Glutamatergic neuron (in vitro differentiated cells): Measurements from ENCODE around the gene RBM33. TPM values are rescaled to one million over a fixed set of nuclear protein-coding genes. Genes with fewer than 3 reads are reported as not detected.

Experiments used
- DNase-seq: peaks from one replicate; pipeline ENCODE4 v3.0.0; 2022
- H3K27ac Mint-ChIP-seq: one replicate; pipeline ENCODE4 v1.8.0; 2020; ENCODE audit warnings: mild to moderate bottlenecking, mixed read lengths, inconsistent platforms; ENCODE audit not compliant: unreplicated experiment
- H3K27me3 Mint-ChIP-seq: one replicate; pipeline ENCODE4 v1.8.0; 2020; ENCODE audit warnings: mild to moderate bottlenecking, moderate library complexity, mixed read lengths, inconsistent platforms; ENCODE audit not compliant: unreplicated experiment
- H3K36me3 Mint-ChIP-seq: one replicate; pipeline ENCODE4 v1.8.0; 2020; ENCODE audit warnings: mild to moderate bottlenecking, mixed read lengths, inconsistent platforms; ENCODE audit not compliant: unreplicated experiment
- H3K4me1 Mint-ChIP-seq: one replicate; pipeline ENCODE4 v1.8.0; 2020; ENCODE audit warnings: mild to moderate bottlenecking, low read depth, mixed read lengths, inconsistent platforms; ENCODE audit not compliant: unreplicated experiment
- H3K4me3 Mint-ChIP-seq: one replicate; pipeline ENCODE4 v1.8.0; 2020; ENCODE audit warnings: mild to moderate bottlenecking, mixed read lengths, inconsistent platforms; ENCODE audit not compliant: unreplicated experiment
- H3K9me3 Mint-ChIP-seq: one replicate; pipeline ENCODE4 v1.8.0; 2020; ENCODE audit warnings: mild to moderate bottlenecking, moderate library complexity, mixed read lengths, inconsistent platforms; ENCODE audit not compliant: unreplicated experiment
- total RNA-seq: library from RNA; stranded (reverse); fragmentation: NEBNext Ultra II Directional; extraction: Animal tissue kit (Norgen Biotek cat#: 25700); gene quantifications from one replicate; pipeline ENCODE4 v1.2.1, GENCODE V29; 2021; ENCODE audit not compliant: unreplicated experiment
- TF ChIP-seq, protein P1 (sequence below): fragments of 200-600 bp; sonication (generic); IDR thresholded peaks from one replicate; pipeline ENCODE4 v1.5.0; 2021; ENCODE audit not compliant: partially characterized antibody, unreplicated experiment

Gene RBM33
- total RNA-seq, 1 donor from 2014 or later = 67.5 TPM

DNA sequence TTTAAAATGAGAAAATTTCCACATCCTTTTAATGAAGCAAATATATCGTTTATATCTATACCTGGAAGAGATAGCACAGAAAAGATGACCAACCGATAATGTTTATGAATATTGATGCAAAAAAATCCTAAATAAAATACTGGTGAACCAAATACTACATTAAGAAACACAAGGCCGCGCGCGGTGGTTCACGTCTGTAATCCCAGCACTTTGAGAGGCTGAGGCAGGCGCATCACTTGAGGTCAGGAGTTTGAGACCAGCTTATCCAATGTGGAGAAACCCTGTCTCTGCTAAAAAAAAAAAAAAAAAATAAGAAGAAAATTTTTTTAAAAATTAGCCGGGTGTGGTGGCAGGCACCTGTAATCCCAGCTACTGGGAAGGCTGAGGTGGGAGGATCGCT is 142.0 kb downstream of the RBM33 start:
- peaks cover 6% of the 10 kb centered on the region for H3K9me3 Mint-ChIP-seq
- no peak for DNase-seq
- H3K27ac Mint-ChIP-seq = no peak overlapping the region
- peaks cover 2% of the 10 kb centered on the region for H3K4me1 Mint-ChIP-seq
- H3K36me3 Mint-ChIP-seq = peaks cover 2% of the 10 kb centered on the region
- peak overlapping the region; percentile 68 for H3K4me3 Mint-ChIP-seq
- TF ChIP-seq, protein P1, sequence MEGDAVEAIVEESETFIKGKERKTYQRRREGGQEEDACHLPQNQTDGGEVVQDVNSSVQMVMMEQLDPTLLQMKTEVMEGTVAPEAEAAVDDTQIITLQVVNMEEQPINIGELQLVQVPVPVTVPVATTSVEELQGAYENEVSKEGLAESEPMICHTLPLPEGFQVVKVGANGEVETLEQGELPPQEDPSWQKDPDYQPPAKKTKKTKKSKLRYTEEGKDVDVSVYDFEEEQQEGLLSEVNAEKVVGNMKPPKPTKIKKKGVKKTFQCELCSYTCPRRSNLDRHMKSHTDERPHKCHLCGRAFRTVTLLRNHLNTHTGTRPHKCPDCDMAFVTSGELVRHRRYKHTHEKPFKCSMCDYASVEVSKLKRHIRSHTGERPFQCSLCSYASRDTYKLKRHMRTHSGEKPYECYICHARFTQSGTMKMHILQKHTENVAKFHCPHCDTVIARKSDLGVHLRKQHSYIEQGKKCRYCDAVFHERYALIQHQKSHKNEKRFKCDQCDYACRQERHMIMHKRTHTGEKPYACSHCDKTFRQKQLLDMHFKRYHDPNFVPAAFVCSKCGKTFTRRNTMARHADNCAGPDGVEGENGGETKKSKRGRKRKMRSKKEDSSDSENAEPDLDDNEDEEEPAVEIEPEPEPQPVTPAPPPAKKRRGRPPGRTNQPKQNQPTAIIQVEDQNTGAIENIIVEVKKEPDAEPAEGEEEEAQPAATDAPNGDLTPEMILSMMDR = no peak
- H3K27me3 Mint-ChIP-seq = peaks cover 8% of the 10 kb centered on the region

DNA sequence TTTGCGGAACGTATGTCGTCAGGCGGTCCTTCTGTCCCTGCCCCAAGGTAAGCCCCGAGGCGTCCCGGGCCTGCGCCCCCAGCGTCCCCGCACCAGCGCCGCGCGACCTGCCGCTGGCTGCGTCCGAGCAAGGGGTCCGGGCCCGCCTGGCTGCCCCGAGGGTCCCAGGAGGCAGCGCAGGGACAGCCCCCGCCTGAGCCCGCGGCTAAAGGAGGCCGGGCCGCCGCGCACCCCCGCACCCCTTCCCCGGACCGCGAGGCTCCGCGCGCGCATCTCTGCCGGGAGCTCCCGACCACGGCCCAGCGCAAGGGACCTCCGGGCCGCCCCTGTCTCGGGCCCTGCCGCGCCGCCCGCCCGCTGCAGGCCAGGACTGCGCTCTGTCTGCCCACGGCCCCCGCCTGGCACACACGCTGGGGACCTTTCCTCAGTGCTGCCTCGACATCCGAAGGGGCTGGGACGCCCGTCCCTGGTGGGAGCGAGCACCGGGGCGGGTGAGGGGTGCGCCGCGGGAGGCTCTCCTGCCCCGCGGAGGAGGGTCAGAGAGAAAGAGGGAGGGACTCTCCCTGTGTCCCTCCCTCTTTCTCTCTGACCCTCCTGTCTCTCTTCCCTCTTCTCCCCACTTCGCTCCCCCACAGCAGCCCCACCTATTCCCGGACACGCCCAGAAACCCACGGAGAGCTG is 142.8 kb downstream of the RBM33 start:
- H3K36me3 Mint-ChIP-seq = peaks cover 5% of the 10 kb centered on the region
- peaks cover 7% of the 10 kb centered on the region for H3K9me3 Mint-ChIP-seq
- H3K4me3 Mint-ChIP-seq = peak overlapping the region; percentile 89
- TF ChIP-seq, protein P1 = no peak
- DNase-seq = peak; percentile 50
- peaks cover 8% of the 10 kb centered on the region for H3K27me3 Mint-ChIP-seq
- no peak overlapping the region for H3K27ac Mint-ChIP-seq
- H3K4me1 Mint-ChIP-seq = peaks cover 2% of the 10 kb centered on the region

DNA sequence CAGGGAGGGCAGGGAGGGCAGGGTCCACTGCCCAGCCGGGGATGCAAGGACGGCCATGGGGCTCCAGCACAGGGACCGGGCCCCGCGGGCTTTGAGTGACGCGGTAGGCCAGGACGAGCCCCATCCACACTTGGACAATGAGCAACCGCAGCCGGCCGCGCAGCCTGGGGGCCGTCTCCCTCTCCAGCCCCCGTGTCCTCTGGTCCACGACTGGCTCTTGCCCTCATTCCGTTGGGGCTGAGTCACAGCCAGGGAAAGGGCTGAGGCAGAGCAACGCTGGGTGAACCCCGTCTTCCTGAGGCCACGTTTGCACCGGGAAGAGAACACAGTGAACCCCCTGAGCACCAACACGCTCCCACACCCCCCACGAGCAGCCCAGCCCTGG is 144.1 kb downstream of the RBM33 start:
- peaks cover 4% of the 10 kb centered on the region for H3K9me3 Mint-ChIP-seq
- no peak for DNase-seq
- peaks cover 5% of the 10 kb centered on the region for H3K36me3 Mint-ChIP-seq
- TF ChIP-seq, protein P1 = no peak
- peaks cover 8% of the 10 kb centered on the region for H3K27me3 Mint-ChIP-seq
- H3K27ac Mint-ChIP-seq = no peak overlapping the region
- H3K4me3 Mint-ChIP-seq = no peak overlapping the region
- peaks cover 2% of the 10 kb centered on the region for H3K4me1 Mint-ChIP-seq

DNA sequence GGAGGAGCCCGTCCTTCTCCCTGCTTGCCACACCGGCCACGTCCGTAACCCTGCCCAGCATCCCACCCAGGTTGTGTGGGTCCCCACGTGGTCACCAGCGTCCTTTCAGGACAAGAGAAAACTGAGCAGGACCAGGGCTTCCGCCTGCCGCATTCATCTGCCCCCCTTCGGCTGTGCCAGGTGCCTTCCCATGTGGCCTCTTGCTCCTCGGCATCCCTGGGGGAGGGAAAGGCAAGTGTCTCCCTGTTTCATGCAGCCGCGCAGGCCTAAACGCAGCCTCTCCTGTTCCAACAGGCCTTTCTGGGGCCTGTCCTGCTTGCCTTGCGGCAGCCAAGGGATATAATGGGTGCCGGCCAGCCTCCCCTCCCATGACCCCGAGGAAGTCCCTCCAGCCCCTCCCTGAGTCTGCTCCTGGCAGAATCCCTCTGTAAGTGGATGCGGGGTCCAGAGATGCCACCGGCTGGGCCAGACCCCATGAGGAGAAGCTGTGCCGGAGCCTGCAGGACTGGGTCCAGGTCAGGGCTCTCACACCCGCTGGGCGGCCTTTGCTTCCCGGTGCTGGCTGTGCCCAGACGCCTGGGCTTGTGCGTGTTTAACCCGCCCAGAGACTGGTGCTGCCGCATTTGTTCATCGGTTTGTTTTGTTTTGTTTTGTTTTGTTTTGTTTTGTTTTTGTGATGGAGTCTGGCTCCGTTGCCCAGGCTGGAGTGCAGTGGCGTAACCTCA is 144.7 kb downstream of the RBM33 start:
- no peak overlapping the region for H3K4me3 Mint-ChIP-seq
- TF ChIP-seq, protein P1 = no peak
- DNase-seq = no peak

DNA sequence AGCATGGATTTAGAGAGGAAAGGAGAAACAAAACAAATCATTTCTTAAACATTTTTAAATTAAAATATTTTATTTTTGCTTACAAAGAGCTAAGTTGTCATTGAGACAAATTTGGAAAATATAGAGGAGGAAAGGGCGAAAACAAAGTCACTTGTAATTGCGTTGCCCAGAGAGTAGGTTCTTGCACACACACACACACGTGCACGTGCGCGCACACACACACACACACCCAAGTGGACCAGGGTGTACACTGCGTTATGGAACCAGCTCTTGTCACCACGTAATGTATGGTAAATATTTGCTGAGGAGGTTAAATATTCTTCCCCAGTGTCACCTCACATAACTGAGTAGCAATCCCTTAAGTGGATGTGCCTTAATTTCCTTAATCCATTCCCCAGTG is 146.2 kb downstream of the RBM33 start:
- peaks cover 10% of the 10 kb centered on the region for H3K27me3 Mint-ChIP-seq
- no peak overlapping the region for H3K4me3 Mint-ChIP-seq
- TF ChIP-seq, protein P1 = no peak
- peaks cover 2% of the 10 kb centered on the region for H3K9me3 Mint-ChIP-seq
- H3K4me1 Mint-ChIP-seq = peaks cover 2% of the 10 kb centered on the region
- H3K36me3 Mint-ChIP-seq = peaks cover 5% of the 10 kb centered on the region
- no peak overlapping the region for H3K27ac Mint-ChIP-seq
- peak; percentile 6 for DNase-seq

More for the DNA sequence above, 144.7 kb downstream of the RBM33 start:
- H3K27ac Mint-ChIP-seq = no peak overlapping the region
- H3K9me3 Mint-ChIP-seq = peaks cover 2% of the 10 kb centered on the region
- peaks cover 2% of the 10 kb centered on the region for H3K4me1 Mint-ChIP-seq
- peaks cover 8% of the 10 kb centered on the region for H3K27me3 Mint-ChIP-seq
- H3K36me3 Mint-ChIP-seq = peaks cover 5% of the 10 kb centered on the region
